DMS 273 treated with DMSO at 0.1 percent for 48 hours (cell line): ENCODE results near the gene CMTM6.
"Not testable (repeated sequence)": the region's sequence is repeated elsewhere in the genome, so short reads cannot be mapped to it uniquely, and the experiment has no call there.

Source experiments
- DNase-seq: peaks from one replicate; lab custom pipeline; 2025; lab: John Stamatoyannopoulos, UW

The CMTM6 gene

GRCh38 chr3:32499585-32499984 is 3.1 kb downstream of the CMTM6 start:
- DNase-seq, result no peak

GRCh38 chr3:32498992-32499391 is 3.7 kb downstream of the CMTM6 start:
- DNase-seq, result no peak

- no peak for DNase-seq
These were observed 4.4 kb downstream of the CMTM6 start for GRCh38 chr3:32498252-32498651.

- no peak for DNase-seq
These were observed 7.0 kb downstream of the CMTM6 start for GRCh38 chr3:32495609-32496008.

- no peak for DNase-seq
These were observed 7.6 kb downstream of the CMTM6 start for GRCh38 chr3:32495085-32495484.

GRCh38 chr3:32493437-32494414 is 8.9 kb downstream of the CMTM6 start:
- DNase-seq, result no peak

GRCh38 chr3:32492684-32493436 is 9.8 kb downstream of the CMTM6 start:
- DNase-seq, result no peak

GRCh38 chr3:32488474-32489008 is 14.1 kb downstream of the CMTM6 start:
- no peak for DNase-seq

GRCh38 chr3:32487781-32488473 is 14.7 kb downstream of the CMTM6 start:
- DNase-seq, result no peak

- DNase-seq, result no peak
These were observed 18.2 kb downstream of the CMTM6 start for GRCh38 chr3:32484436-32484835.

GRCh38 chr3:32483772-32484171 is 18.9 kb downstream of the CMTM6 start:
- no peak for DNase-seq

- no peak for DNase-seq
These were observed 20.0 kb downstream of the CMTM6 start for GRCh38 chr3:32482693-32483092.

- no peak for DNase-seq
These were observed 20.6 kb downstream of the CMTM6 start for GRCh38 chr3:32481791-32482631.

- no peak for DNase-seq
These were observed 22.0 kb downstream of the CMTM6 start for GRCh38 chr3:32480604-32481003.

GRCh38 chr3:32474201-32474600 is 28.5 kb downstream of the CMTM6 start:
- DNase-seq, result no peak

GRCh38 chr3:32472151-32472550 is 30.5 kb downstream of the CMTM6 start:
- not testable (repeated sequence) for DNase-seq

GRCh38 chr3:32471246-32471645 is 31.4 kb downstream of the CMTM6 start:
- DNase-seq, result no peak

GRCh38 chr3:32470362-32470761 is 32.3 kb downstream of the CMTM6 start:
- DNase-seq, result no peak

- no peak for DNase-seq
These were observed 33.3 kb downstream of the CMTM6 start for GRCh38 chr3:32469151-32469874.

GRCh38 chr3:32467333-32468070 is 35.1 kb downstream of the CMTM6 start:
- DNase-seq, result no peak
